ENCODE data around the gene FBXO36.

GRCh38 chr2:229875549-229875948 lies 46.8 kb upstream of the FBXO36 start:
- TF ChIP-seq CTCF (IDR thresholded peaks at IDR 0.05) = no peak
- TF ChIP-seq POLR2A (IDR thresholded peaks at IDR 0.05) = no peak
- TF ChIP-seq EP300 (IDR thresholded peaks at IDR 0.05) = no peak
